Epithelial cell of proximal tubule (primary cell): Measurements from ENCODE around the gene SORCS2. TPM values are rescaled to one million over a fixed set of nuclear protein-coding genes. Genes with fewer than 3 reads are reported as not detected.

ENCODE experiments used
- DNase-seq: peaks from one replicate; pipeline ENCODE4 v3.0.0-alpha.2; 2011; ENCODE audit warnings: low read depth
- H3K4me3 ChIP-seq: 2 replicates; pipeline ENCODE4 v1.5.1; 2011; ENCODE audit warnings: low read depth, mild to moderate bottlenecking, low read length
- total RNA-seq: library from RNA; depleted of rRNA; stranded (reverse); fragments of >200 nt; gene quantifications from 2 replicates; pipeline ENCODE4 v1.2.3, GENCODE V29; 2015
- TF ChIP-seq, protein P1 (sequence below): conservative IDR thresholded peaks from 2 replicates; pipeline ENCODE4 v1.5.1; 2012; ENCODE audit warnings: low read depth, mild to moderate bottlenecking, low read length

The SORCS2 gene
- total RNA-seq, 1 donor from 2014 or later, result 0.29 TPM

DNA sequence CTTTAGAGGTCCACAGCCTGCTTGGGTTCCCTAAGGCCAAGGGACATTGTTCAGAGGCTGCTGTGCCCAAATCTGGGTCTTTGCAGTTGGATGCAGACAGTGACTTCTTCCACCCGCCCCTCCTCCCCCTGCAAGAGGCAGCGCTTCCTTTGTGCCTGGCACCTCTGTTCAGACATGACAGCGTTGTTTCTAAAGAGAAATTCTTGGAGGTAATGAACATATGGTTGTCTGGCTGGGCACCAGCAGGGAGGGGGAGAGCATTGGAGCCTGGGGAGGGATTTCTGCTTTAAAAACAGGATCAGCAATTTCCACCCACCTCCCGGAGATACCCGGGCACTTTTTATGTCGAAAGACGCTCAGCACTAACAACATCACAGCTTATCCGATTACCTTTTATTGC, 190.9 kb downstream of the SORCS2 start:
- DNase-seq, result no peak
- TF ChIP-seq, protein P1, sequence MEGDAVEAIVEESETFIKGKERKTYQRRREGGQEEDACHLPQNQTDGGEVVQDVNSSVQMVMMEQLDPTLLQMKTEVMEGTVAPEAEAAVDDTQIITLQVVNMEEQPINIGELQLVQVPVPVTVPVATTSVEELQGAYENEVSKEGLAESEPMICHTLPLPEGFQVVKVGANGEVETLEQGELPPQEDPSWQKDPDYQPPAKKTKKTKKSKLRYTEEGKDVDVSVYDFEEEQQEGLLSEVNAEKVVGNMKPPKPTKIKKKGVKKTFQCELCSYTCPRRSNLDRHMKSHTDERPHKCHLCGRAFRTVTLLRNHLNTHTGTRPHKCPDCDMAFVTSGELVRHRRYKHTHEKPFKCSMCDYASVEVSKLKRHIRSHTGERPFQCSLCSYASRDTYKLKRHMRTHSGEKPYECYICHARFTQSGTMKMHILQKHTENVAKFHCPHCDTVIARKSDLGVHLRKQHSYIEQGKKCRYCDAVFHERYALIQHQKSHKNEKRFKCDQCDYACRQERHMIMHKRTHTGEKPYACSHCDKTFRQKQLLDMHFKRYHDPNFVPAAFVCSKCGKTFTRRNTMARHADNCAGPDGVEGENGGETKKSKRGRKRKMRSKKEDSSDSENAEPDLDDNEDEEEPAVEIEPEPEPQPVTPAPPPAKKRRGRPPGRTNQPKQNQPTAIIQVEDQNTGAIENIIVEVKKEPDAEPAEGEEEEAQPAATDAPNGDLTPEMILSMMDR, result no peak
- no peak overlapping the region for H3K4me3 ChIP-seq

DNA sequence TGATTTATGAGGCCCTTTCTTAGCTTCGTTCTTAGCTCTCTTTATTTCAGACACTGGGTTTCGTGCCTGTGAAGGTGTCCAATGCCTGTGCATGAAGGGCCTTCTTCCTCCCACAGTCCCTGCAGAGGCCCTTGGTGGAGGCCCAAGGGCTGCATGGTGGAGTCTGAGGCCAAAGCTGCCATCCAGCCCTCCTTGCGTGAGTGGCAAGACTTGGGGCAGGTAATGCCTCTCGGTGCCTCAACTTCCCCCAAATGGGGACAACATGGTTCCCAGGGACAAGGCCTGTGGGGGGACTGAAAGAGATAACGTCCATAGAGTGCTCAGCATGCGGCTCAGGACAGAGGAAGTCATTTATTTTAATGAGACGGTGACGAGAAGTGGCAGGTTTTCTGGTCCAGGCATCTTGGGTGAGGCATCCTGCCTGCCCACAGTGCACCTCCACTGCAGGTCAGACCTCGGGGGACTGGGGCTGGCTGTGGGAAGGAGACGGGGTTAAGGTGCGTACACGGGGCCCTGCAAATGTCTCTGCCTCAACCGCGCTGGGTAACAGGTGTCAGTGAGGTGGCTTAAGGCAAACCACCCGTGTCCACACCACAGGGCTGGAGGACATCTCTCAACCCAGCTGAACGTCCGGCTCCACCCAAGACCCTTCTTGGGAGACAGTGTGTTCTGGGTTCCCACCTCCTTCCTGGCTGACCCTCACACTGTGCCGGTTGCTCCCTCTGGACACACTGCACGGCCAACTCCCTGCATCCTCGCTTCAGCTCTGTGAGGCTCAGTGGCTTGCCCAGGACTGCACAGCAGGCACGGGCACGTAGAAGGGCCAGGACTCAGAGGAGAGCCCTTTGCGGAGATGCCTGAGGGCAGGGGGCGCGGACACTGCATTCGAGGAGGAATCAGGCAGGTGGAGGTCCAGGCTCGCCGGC, 191.9 kb downstream of the SORCS2 start:
- no peak for DNase-seq
- no peak overlapping the region for H3K4me3 ChIP-seq
- TF ChIP-seq, protein P1, result no peak

DNA sequence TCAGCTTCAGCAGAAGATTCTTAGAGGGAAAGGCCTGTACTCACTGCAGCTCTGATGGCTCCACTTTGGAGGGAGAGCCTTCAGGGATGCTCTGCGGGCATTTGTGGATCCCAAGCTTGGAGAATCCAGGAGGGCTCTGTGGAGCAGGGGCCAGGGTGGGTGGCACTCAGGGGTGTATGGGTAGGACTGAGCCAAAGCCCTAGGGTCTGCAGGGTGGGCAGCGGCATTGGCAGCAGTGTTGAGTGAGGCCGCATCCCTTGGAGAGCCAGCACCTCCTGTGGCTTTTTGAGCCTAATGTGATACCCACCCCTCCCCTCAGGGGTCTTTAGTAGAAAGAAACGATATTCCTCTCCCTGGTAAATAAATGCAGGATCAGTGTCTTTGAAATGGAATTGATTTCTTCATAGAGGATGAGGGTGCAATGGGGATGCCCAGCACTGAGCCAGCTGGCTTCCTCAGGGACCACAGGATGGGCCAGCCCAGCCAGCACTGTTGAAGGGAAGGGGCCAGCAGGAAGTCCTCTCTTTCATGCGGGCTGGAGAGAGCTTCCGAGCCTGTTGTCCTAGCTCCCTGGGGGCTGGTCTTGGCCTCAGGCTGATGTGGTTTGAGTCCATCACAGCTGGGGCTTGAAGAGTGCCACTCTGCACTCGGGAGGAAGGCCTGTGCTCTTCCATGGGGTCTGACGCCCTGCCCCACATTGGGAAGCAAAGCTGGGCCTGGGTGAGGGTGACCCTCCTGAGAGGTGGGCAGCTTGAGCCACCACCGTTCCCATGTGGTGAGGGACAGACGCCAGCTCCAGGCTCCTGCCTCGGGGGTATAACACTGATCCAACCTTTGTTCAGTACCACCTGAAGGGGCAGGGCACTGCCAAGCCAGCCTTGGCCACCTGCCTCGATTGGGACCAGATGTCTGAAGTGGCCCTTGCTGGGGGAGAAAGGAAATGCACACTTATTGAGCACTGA, 192.9 kb downstream of the SORCS2 start:
- TF ChIP-seq, protein P1, result no peak
- DNase-seq, result no peak
- no peak overlapping the region for H3K4me3 ChIP-seq

DNA sequence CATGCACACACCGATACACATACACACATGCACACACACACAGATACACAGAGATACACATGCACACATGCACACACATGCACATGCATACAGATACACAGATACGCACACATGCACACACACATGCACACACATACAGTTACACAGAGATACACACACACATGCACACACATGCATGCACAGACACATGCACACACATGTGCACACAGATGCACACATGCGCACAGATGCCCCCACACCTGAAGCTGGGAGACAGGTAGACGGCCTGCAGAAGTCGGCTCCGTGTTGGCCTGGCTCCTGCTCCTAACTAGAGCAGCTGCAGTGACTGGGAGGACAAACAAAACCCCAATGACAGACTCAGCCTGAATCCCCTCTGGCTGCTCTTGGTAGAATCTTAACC, 195.6 kb downstream of the SORCS2 start:
- no peak for DNase-seq
- no peak overlapping the region for H3K4me3 ChIP-seq
- TF ChIP-seq, protein P1, result no peak

DNA sequence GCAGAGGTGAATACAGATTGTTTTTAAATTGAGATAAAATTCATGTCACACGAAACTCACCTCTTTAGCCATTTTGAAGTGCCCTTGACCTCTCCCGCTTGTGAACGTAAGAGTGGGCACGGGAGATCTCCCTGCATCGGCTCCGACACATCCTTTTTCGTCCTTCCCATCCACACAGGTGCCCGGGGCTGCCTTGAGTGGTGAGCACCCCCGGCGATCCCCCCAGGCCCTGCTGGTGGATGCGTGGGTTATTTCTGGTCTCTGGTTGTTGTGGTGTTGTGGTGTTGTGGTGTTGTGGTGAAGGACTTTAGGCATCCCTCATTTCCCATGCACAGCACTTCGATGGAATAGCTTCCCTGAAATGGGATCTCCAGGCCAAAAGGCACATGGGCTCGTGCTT, 196.3 kb downstream of the SORCS2 start:
- TF ChIP-seq, protein P1, result no peak
- no peak for DNase-seq
- H3K4me3 ChIP-seq, result no peak overlapping the region

DNA sequence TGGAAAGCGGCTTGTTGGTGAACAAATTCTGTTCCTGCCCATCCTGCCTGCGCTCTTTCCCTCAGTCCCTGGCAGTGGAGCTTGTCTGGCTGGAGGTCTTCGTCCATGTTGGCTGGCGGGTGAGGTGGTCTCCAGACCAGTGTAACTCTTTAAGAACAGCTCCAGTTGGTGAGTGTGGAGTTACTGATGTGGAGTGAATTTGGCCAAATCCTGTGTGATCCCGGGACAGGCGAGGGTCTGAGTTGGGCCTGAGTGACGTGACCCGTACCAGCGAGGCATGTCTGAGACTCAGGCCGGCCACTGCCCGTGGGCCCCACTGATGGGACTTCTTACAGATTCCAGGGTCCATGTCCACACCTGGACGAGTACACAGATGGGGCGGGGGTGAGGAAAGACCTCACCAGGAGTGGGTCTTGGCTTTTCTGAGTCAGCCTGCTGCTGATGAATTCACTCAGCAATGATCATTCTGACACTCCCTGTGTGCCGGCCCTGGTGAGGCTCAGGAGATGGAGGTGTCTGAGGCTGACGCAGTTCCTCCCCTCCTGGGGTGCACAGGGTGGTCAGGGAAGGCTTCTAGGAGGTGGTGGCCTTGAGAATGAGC, 196.9 kb downstream of the SORCS2 start:
- DNase-seq, result no peak
- TF ChIP-seq, protein P1, result no peak
- H3K4me3 ChIP-seq, result no peak overlapping the region
